BE2C (cell line): ENCODE results near the gene TCF7L1.

Experiments used
- DNase-seq: peaks from one replicate; pipeline ENCODE4 v3.0.0-alpha.2; 2020
- H3K27me3 ChIP-seq: fragments of 250-450 bp; sonication (Bioruptor Pico); 2 replicates; pipeline ENCODE4 v1.5.1; 2020; ENCODE audit warnings: mild to moderate bottlenecking
- H3K36me3 ChIP-seq: fragments of 250-450 bp; sonication (Bioruptor Pico); 2 replicates; pipeline ENCODE4 v1.5.1; 2020; ENCODE audit warnings: mild to moderate bottlenecking
- H3K4me1 ChIP-seq: fragments of 250-450 bp; sonication (Bioruptor Pico); 2 replicates; pipeline ENCODE4 v1.5.1; 2020
- H3K4me3 ChIP-seq: 2 replicates; pipeline ENCODE4 v1.5.1; 2011; ENCODE audit warnings: low read depth, low read length
- H3K9me3 ChIP-seq: fragments of 250-450 bp; sonication (Bioruptor Pico); 2 replicates; pipeline ENCODE4 v1.5.1; 2020
- TF ChIP-seq, protein P1 (sequence below): IDR thresholded peaks from 2 replicates; pipeline ENCODE4 v1.5.1; 2012; ENCODE audit warnings: mild to moderate bottlenecking, low read depth, low read length

TCF7L1 gene

DNA sequence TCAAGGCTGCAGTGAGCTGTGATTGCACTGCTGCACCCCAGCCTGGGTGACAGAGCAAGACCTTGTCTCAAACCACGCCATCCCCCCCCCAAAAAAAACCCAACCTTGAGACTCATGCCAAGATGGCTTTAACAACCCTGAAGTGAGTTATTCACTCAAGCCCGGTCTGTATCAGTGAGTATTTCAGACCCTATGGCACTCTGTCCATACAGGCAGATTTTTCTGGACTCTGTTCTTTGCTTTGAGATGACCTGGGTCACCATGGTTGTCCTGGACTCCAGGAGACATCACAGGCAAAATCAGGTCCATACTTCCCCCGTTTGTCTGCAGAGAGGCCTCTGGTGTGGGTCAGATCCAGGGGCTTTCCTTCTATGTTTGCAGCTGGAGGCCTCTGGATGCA, 102.9 kb downstream of the TCF7L1 start:
- Histone ChIP-seq H3K4me1 (no peaks in the 10 kb centered on the region), H3K27me3 (no peaks in the 10 kb centered on the region), H3K36me3 (no peaks in the 10 kb centered on the region), H3K9me3 (no peaks in the 10 kb centered on the region), H3K4me3 (no peak overlapping the region)
- TF ChIP-seq, protein P1, sequence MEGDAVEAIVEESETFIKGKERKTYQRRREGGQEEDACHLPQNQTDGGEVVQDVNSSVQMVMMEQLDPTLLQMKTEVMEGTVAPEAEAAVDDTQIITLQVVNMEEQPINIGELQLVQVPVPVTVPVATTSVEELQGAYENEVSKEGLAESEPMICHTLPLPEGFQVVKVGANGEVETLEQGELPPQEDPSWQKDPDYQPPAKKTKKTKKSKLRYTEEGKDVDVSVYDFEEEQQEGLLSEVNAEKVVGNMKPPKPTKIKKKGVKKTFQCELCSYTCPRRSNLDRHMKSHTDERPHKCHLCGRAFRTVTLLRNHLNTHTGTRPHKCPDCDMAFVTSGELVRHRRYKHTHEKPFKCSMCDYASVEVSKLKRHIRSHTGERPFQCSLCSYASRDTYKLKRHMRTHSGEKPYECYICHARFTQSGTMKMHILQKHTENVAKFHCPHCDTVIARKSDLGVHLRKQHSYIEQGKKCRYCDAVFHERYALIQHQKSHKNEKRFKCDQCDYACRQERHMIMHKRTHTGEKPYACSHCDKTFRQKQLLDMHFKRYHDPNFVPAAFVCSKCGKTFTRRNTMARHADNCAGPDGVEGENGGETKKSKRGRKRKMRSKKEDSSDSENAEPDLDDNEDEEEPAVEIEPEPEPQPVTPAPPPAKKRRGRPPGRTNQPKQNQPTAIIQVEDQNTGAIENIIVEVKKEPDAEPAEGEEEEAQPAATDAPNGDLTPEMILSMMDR: no peak
- no peak for DNase-seq

DNA sequence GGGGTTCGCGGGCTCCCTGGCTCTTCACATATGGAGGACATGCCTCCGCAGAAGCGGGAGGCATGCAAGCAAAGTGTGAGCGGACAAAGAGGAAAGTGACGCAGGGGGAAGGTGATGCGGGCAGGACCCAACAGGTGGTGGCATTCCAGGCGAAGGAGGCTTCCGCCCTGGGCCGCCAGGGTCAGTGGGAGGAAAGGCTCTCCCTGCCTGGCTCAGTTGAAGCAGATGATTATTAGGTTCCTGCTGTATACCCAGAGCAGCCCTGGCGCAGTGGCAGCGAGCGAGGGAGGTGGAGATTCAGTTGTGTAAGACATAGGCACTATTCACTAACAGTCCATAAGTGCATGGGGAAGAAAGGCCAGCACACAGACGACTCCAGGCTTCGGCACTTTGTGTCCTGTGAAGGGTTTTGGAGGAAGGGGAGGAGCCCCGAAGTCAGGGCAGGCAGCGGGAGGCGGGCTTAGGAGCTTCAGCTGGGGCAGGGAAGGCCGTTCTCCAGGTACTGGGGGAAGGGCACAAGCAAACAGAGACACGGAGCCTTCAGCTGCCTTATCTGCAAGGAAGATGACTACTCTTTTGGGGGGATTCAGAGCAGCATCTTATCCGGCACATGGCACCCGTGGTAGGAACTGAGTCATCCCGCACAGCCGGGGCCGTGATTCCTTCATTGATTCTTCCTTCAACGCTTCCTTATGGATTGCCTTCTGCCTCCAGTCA, 104.8 kb downstream of the TCF7L1 start:
- TF ChIP-seq, protein P1: no peak
- H3K4me3 ChIP-seq: no peak overlapping the region
- DNase-seq: no peak
- no peaks in the 10 kb centered on the region for H3K4me1 ChIP-seq
- no peaks in the 10 kb centered on the region for H3K36me3 ChIP-seq
- H3K27me3 ChIP-seq: no peaks in the 10 kb centered on the region
- no peaks in the 10 kb centered on the region for H3K9me3 ChIP-seq

DNA sequence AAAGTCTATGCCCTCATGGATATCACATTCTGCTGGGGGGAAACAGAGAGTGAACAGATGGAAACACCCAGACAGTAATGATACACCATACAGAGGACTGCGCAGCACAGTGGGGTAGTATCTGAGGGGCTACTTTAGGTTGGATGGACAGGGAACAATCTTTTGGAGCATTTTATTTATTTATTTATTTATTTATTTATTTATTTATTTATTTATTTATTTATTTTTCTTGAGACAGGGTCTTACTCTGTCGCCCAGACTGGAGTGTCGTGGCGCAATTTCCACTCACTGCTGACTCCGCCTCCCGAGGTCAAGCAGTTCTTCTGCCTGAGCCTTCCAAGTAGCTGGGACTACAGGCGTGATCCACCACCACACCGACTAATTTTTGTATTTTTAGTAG, 105.4 kb downstream of the TCF7L1 start:
- Histone ChIP-seq H3K4me3 (no peak overlapping the region), H3K4me1 (no peaks in the 10 kb centered on the region), H3K9me3 (no peaks in the 10 kb centered on the region), H3K27me3 (no peaks in the 10 kb centered on the region), H3K36me3 (no peaks in the 10 kb centered on the region)
- no peak for DNase-seq
- TF ChIP-seq, protein P1: no peak

DNA sequence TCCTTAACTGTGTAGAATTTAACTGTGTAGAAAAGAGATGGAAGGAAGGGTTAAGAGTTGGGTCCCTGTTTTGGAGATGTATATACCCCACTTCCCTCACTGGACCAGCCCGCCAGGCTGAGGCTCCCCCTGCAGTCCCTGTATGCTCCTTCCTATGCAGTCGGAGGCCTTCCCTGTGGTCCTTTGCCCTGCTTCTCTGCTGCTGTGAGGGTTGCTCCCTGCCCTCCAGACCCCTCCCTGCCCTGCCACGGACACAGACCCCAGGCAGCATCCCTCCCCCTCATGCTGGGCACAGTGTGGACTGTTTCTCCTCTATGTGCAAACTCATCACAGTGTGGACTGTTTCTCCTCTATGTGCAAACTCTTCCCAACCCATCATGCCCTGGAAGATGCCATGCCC, 105.9 kb downstream of the TCF7L1 start:
- Histone ChIP-seq H3K9me3 (no peaks in the 10 kb centered on the region), H3K4me3 (no peak overlapping the region), H3K4me1 (no peaks in the 10 kb centered on the region), H3K27me3 (no peaks in the 10 kb centered on the region), H3K36me3 (no peaks in the 10 kb centered on the region)
- TF ChIP-seq, protein P1: no peak
- no peak for DNase-seq

DNA sequence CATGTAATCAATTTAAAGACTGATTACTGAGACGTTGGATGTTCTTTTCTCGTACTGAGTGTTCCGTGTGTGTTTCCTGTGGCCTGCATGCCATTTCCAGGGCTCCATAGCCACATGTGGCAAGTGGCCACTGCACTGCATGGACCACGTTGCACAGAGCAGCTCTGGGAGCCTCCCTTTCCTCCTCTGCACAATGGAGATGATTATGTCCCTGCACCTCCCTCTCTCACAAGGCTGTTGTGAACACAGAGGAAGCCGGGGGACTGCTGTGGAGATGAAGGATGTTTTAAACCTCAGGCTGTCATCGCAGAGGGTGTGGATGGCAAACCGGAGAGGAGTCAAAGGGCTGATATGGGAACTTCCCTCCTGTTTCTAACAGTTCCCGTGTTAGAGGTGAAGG, 106.9 kb downstream of the TCF7L1 start:
- no peaks in the 10 kb centered on the region for H3K4me1 ChIP-seq
- H3K4me3 ChIP-seq: no peak overlapping the region
- no peaks in the 10 kb centered on the region for H3K27me3 ChIP-seq
- H3K36me3 ChIP-seq: no peaks in the 10 kb centered on the region
- no peaks in the 10 kb centered on the region for H3K9me3 ChIP-seq
- TF ChIP-seq, protein P1: no peak
- no peak for DNase-seq

DNA sequence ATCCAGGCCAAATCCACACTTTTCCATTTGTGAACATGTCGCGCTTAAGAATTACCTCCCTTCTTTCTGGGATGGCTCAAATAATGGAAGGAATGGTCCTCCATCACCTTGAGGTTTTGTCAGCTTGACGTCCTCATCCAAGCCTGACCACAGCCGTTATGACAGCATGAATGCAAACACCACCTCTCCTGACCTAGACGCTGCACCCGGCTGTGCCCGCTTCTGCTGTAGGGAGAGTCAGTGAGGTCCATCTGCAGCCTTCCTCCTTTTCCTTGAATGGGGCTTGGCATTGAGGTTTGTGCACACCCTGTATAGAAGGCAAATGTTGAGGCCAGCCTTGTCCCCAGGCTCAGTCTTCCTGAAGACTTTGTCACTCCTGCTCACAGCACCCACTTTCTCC, 109.1 kb downstream of the TCF7L1 start:
- no peak for DNase-seq
- Histone ChIP-seq H3K9me3 (no peaks in the 10 kb centered on the region), H3K4me3 (no peak overlapping the region), H3K36me3 (no peaks in the 10 kb centered on the region), H3K4me1 (no peaks in the 10 kb centered on the region), H3K27me3 (no peaks in the 10 kb centered on the region)
- TF ChIP-seq, protein P1: no peak
